Astrocyte (in vitro differentiated cells and primary cell): ENCODE results near the gene CPEB2. TPM values are rescaled to one million over a fixed set of nuclear protein-coding genes. Genes with fewer than 3 reads are reported as not detected.

Experiments used
- DNase-seq: peaks from one replicate; pipeline ENCODE4 v3.0.0-alpha.2; 2010; ENCODE audit warnings: low read depth
- FAIRE-seq: peaks from 2 replicates; lab custom pipeline; 2011; peaks lifted over from hg19 to GRCh38; lab: Jason Lieb, UNC
- H2AFZ ChIP-seq: 2 replicates; pipeline ENCODE4 v1.6.0; 2012; ENCODE audit warnings: low read depth, low read length, inconsistent platforms
- H3K27ac ChIP-seq: 2 replicates; pipeline ENCODE4 v1.5.1; 2011; ENCODE audit warnings: low read depth, low read length, inconsistent platforms
- H3K27me3 ChIP-seq: 2 replicates; pipeline ENCODE4 v1.6.0; 2011; ENCODE audit warnings: low read length, inconsistent platforms; ENCODE audit not compliant: insufficient read depth
- H3K36me3 ChIP-seq: 2 replicates; pipeline ENCODE4 v1.5.1; 2011; ENCODE audit warnings: low read length, inconsistent platforms; ENCODE audit not compliant: insufficient read depth
- H3K4me1 ChIP-seq: 2 replicates; pipeline ENCODE4 v1.5.1; 2011; ENCODE audit warnings: low read length, inconsistent platforms; ENCODE audit not compliant: insufficient read depth
- H3K4me2 ChIP-seq: 2 replicates; pipeline ENCODE4 v1.6.0; 2012; ENCODE audit warnings: low read length, inconsistent platforms
- H3K4me3 ChIP-seq: 2 replicates; pipeline ENCODE4 v1.5.1; 2011; ENCODE audit warnings: low read depth, mild to moderate bottlenecking, low read length, inconsistent platforms; ENCODE audit not compliant: insufficient read depth
- H3K79me2 ChIP-seq: 2 replicates; pipeline ENCODE4 v1.6.0; 2012; ENCODE audit warnings: mild to moderate bottlenecking, low read length, inconsistent platforms; ENCODE audit not compliant: insufficient read depth
- H3K9ac ChIP-seq: 2 replicates; pipeline ENCODE4 v1.6.0; 2012; ENCODE audit warnings: mild to moderate bottlenecking, low read length, inconsistent platforms
- H3K9me3 ChIP-seq: 2 replicates; pipeline ENCODE4 v1.5.1; 2012; ENCODE audit warnings: low read depth, mild to moderate bottlenecking, low read length, inconsistent platforms; ENCODE audit not compliant: insufficient read depth
- H4K20me1 ChIP-seq: 2 replicates; pipeline ENCODE4 v1.6.0; 2012; ENCODE audit warnings: low read length, inconsistent platforms; ENCODE audit not compliant: insufficient read depth
- H3K27ac Mint-ChIP-seq: one replicate; pipeline ENCODE4 v1.8.0; 2021; ENCODE audit warnings: mild to moderate bottlenecking, mixed read lengths; ENCODE audit not compliant: unreplicated experiment
- H3K27me3 Mint-ChIP-seq: one replicate; pipeline ENCODE4 v1.8.0; 2021; ENCODE audit warnings: low read depth, mixed read lengths; ENCODE audit not compliant: unreplicated experiment
- H3K36me3 Mint-ChIP-seq: one replicate; pipeline ENCODE4 v1.8.0; 2021; ENCODE audit warnings: low read depth, mixed read lengths; ENCODE audit not compliant: unreplicated experiment
- H3K4me1 Mint-ChIP-seq: one replicate; pipeline ENCODE4 v1.8.0; 2021; ENCODE audit warnings: low read depth, mixed read lengths; ENCODE audit not compliant: unreplicated experiment
- H3K4me3 Mint-ChIP-seq: one replicate; pipeline ENCODE4 v1.8.0; 2021; ENCODE audit warnings: mild to moderate bottlenecking, moderate library complexity, mixed read lengths; ENCODE audit not compliant: unreplicated experiment
- H3K9me3 Mint-ChIP-seq: one replicate; pipeline ENCODE4 v1.8.0; 2021; ENCODE audit warnings: mild to moderate bottlenecking, mixed read lengths; ENCODE audit not compliant: unreplicated experiment
- CTCF ChIP-seq: IDR thresholded peaks from 2 replicates; pipeline ENCODE4 v1.5.1; 2011; ENCODE audit warnings: low read depth, mild to moderate bottlenecking, inconsistent platforms, low read length, moderate library complexity; ENCODE audit not compliant: insufficient read depth
- EZH2 ChIP-seq: IDR thresholded peaks from 2 replicates; pipeline ENCODE4 v1.6.1; 2012; ENCODE audit warnings: mild to moderate bottlenecking, low read length, inconsistent platforms; ENCODE audit not compliant: insufficient read depth
- total RNA-seq: library from RNA; stranded (reverse); gene quantifications from 2 replicates; pipeline ENCODE4 v1.2.1, GENCODE V29; 2021

Gene CPEB2
- total RNA-seq, 1 donor from 2014 or later: 47.3 TPM

- H4K20me1 ChIP-seq: no peaks in the 10 kb centered on the region
- Mint-ChIP-seq H3K4me3 (no peak overlapping the region), H3K4me1 (no peaks in the 10 kb centered on the region), H3K27ac (no peak overlapping the region), H3K9me3 (no peaks in the 10 kb centered on the region), H3K36me3 (peaks cover 7% of the 10 kb centered on the region), H3K27me3 (no peaks in the 10 kb centered on the region)
- no peak for DNase-seq
- no peak for TF ChIP-seq CTCF
- no peak for TF ChIP-seq EZH2
- no peak overlapping the region for H3K9ac ChIP-seq
- no peak overlapping the region for H2AFZ ChIP-seq
- H3K4me2 ChIP-seq: no peak overlapping the region
- H3K36me3 ChIP-seq: peaks cover 34% of the 10 kb centered on the region
- H3K4me3 ChIP-seq: no peak overlapping the region
- no peaks in the 10 kb centered on the region for H3K4me1 ChIP-seq
- no peaks in the 10 kb centered on the region for H3K9me3 ChIP-seq
- H3K79me2 ChIP-seq: no peaks in the 10 kb centered on the region
- no peak for FAIRE-seq
- no peak overlapping the region for H3K27ac ChIP-seq
- no peaks in the 10 kb centered on the region for H3K27me3 ChIP-seq
Measured at GRCh38 chr4:15065516-15065915, 63.2 kb downstream of the CPEB2 start.

- FAIRE-seq (no peak), DNase-seq (no peak)
- Mint-ChIP-seq H3K4me1 (no peaks in the 10 kb centered on the region), H3K4me3 (no peak overlapping the region), H3K27me3 (no peaks in the 10 kb centered on the region), H3K36me3 (peaks cover 7% of the 10 kb centered on the region), H3K9me3 (no peaks in the 10 kb centered on the region), H3K27ac (no peak overlapping the region)
- H3K27me3 ChIP-seq: no peaks in the 10 kb centered on the region
- no peaks in the 10 kb centered on the region for H4K20me1 ChIP-seq
- H3K27ac ChIP-seq: no peak overlapping the region
- TF ChIP-seq EZH2: no peak
- no peak for TF ChIP-seq CTCF
- no peak overlapping the region for H3K4me3 ChIP-seq
- no peaks in the 10 kb centered on the region for H3K4me1 ChIP-seq
- no peaks in the 10 kb centered on the region for H3K79me2 ChIP-seq
- no peak overlapping the region for H3K9ac ChIP-seq
- H3K36me3 ChIP-seq: peaks cover 27% of the 10 kb centered on the region
- no peak overlapping the region for H3K4me2 ChIP-seq
- H3K9me3 ChIP-seq: no peaks in the 10 kb centered on the region
- no peak overlapping the region for H2AFZ ChIP-seq
Measured at GRCh38 chr4:15066140-15066539, 63.9 kb downstream of the CPEB2 start.

GRCh38 chr4:15068298-15068697 lies 66.0 kb downstream of the CPEB2 start:
- Histone ChIP-seq H3K36me3 (peaks cover 13% of the 10 kb centered on the region), H3K4me3 (no peak overlapping the region), H4K20me1 (no peaks in the 10 kb centered on the region), H3K4me1 (no peaks in the 10 kb centered on the region), H3K4me2 (no peak overlapping the region), H3K79me2 (no peaks in the 10 kb centered on the region), H2AFZ (no peak overlapping the region), H3K27me3 (no peaks in the 10 kb centered on the region), H3K27ac (no peak overlapping the region), H3K9ac (no peak overlapping the region), H3K9me3 (no peaks in the 10 kb centered on the region)
- Mint-ChIP-seq H3K27ac (no peak overlapping the region), H3K36me3 (peaks cover 8% of the 10 kb centered on the region), H3K27me3 (no peaks in the 10 kb centered on the region), H3K9me3 (no peaks in the 10 kb centered on the region), H3K4me3 (no peak overlapping the region), H3K4me1 (no peaks in the 10 kb centered on the region)
- no peak for TF ChIP-seq CTCF
- no peak for TF ChIP-seq EZH2
- FAIRE-seq (no peak), DNase-seq (no peak)
